GM18498 (cell line): ENCODE results near the gene RUNDC1.

Source experiments
- ATAC-seq: cut with Tn5 transposase; IDR thresholded peaks from one replicate; pipeline ENCODE4 v1.9.1; 2021; ENCODE audit warnings: mild to moderate bottlenecking, moderate library complexity; ENCODE audit not compliant: unreplicated experiment

RUNDC1 gene

GRCh38 chr17:43016216-43016615 is 35.9 kb downstream of the RUNDC1 start:
- ATAC-seq = no peak

DNA sequence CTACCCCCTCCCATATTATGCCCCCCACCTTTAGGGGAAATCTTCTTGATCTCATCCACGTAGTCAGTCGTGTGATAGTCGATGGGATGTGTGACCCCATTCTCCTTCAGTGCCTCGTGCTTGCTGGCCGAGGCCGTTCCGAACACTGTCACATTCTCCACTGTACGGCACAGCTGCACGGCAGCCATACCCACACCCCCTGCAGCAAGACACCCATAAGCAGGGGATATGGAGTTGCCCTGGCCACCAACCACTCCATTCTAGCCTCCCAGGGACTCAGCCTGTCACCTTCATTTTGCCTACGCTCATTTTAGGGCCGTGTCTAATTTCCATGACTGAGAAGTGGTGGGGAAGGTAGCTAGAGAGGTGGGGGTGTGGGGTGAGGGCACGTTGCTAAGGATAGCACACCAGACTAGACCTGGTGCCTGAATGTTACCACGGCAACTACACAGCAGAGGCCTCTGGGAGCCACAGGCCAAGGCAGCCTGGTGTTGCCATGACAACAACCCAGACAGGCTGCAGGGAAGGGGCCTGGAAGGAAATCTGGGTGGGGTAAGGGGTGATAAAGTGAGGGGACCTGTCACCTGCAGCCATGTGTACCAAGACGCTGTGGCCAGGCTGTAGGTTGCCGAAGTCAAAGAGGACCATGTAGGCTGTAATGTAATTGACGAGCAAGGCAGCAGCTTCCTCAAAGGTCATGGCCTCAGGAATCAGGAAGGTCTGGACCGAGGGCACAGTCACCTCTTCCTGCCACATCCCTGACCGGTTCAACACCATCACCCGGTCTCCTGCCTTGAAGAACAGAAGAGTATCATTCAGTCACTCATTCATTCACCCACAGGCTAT is 37.9 kb downstream of the RUNDC1 start:
- no peak for ATAC-seq

DNA sequence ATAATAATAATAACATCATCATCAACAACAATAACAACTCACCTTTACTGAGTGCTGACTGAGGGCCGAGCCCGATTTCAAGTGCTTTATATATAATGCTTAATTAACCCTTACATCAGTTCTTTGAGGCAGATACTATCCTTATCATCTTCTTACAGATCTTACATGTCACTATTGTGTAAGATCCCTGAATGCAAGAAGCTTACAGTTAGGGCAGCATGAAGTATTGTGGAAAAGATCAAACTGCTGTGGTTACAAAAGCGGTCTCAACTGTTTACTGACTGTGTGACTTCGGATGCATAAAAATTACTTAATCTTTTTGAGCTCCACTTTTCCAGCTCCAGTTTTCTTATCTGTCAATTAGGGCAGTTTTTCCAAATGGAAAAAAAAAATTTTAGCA is 38.6 kb downstream of the RUNDC1 start:
- ATAC-seq = no peak

GRCh38 chr17:43019418-43019817 is 39.1 kb downstream of the RUNDC1 start:
- no peak for ATAC-seq

DNA sequence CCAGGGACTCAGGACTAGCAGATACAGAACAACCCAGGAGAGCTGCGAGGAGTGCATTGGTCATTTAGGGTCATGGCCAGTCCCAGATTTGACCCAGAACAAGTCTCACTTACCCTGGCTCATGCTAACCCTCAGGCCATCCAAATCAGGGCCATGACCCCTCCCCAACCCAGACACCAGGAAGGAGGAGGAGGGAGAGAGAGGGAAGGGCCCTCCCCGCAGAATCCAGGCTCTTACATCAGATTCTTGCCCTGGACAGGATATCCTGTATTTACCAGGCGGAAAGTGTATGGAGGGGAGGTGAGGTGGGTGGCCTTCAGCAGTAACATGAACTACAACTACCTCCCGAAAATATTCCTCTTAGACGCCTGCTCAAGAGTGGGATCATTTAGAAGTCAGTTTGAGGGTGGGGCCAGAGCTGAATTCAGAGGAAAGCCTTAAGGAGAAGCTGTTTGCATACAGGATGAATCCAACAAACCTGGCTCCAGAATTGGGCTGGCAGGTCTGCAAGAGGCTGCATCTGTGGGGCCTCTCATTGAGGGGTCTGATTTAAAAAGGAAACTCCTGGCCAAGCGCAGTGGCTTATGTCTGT is 39.8 kb downstream of the RUNDC1 start:
- ATAC-seq = no peak

- no peak for ATAC-seq
These were observed 40.7 kb downstream of the RUNDC1 start for GRCh38 chr17:43020789-43021740.

- ATAC-seq = peak; percentile 50
These were observed 41.6 kb downstream of the RUNDC1 start, which contains the start of gene VAT1 for GRCh38 chr17:43021741-43022512. Gene VAT1 (minus strand): TSS chr17:43022385. CDS start chr17:43022322, 63 bp downstream.

- ATAC-seq = peak; percentile 49
These were observed 44.3 kb downstream of the RUNDC1 start, which contains the start of gene RND2 for GRCh38 chr17:43024407-43025289. Gene RND2 (plus strand): TSS chr17:43025231. CDS start chr17:43025348, 117 bp downstream.

GRCh38 chr17:43025290-43025657 is 44.9 kb downstream of the RUNDC1 start:
- ATAC-seq = no peak

DNA sequence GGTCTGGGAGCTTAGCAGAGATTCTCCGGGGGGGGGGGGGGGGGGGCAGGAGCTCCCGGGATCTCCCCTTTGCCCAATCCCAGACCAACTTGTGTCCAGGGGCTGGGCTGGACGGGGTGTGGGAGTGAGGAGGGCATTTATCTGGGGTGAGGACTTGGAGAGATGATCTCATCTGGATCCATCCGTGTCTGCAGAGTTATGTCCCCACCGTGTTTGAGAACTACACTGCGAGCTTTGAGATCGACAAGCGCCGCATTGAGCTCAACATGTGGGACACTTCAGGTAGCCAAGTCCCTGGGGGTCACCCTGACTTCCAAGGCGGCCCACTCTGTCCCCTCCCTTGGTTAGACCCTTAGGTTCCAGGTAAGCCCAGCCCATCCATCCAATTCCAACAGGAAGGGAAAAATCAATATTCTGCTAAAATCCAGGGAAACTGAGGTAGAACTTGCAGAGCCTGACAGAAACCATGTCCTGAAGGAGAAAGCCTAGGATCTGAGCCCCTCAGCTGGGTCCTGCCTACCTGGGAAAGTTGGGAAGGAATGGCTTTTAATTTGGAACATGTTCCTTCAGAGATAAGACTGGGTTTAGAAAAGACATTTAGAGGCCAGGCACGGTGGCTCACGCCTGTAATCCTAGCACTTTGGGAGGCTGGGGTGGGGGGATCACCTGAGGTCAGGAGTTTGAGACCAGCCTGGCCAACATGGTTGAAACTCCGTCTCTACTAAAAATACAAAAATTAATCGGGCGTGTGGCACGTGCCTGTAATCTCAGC is 45.6 kb downstream of the RUNDC1 start:
- no peak for ATAC-seq

- ATAC-seq = no peak
These were observed 46.2 kb downstream of the RUNDC1 start for GRCh38 chr17:43026595-43026994.

DNA sequence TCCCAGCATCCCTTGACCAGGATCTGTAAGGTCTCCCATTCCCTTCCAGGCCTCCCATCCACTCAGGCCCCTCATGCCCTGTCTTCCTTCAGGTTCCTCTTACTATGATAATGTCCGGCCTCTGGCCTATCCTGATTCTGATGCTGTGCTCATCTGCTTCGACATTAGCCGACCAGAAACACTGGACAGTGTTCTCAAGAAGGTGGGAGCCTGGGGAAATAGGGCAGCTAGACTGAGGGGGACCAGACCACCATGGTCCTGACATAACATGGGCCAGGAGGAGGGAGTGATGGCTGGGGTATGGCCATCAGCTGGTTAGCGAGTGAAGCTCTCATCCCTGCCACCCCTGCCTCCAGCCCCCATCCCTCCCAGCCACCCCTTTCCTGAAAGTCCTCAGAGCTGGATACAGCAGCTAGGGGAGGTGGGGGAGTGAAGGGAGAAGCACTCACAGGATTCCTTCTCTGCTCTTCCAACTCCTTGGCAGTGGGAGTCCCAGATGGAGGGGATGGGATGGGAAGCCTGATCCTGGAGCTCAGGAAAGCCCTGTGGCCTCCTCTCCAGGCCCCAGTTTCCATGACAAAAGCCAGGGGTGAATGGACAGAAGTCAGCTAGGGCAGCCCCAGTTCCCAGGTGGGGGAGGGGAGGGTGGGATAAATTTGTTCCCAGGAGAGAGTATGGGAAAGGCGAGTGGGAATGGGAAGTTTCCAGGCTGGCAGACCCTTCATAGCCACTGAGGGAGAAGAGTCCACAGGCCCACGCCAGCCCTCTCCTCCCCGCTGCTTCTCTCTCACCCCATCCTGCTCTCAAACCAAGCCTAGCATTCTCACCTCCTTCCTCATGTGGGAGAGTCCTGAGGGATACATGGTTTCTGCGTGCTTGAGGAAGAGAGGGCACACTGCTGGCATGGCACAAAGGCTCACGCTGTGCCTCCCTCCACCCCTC is 47.0 kb downstream of the RUNDC1 start:
- ATAC-seq = no peak

DNA sequence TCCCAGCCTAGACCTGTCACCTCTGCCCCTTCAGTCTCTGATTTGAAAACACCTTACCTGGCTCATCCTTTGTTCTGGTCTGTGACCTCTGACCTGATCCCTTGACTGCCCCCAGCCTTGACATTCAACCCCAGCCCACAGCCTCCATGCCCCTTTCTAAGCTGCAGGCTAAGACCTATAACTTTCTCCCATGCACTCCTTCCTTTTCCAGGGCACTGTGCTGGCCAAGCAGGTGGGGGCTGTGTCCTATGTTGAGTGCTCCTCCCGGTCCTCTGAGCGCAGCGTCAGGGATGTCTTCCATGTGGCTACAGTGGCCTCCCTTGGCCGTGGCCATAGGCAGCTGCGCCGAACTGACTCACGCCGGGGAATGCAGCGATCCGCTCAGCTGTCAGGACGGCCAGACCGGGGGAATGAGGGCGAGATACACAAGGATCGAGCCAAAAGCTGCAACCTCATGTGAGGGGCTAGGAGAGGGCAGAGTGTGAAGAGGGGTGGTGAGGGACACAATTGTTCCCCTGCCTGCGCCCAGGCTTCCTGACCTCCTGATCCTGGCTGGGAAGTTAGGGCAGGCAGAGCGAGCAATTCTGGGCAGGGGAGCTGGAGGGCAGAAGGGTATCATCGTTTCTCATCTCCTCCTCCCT is 48.0 kb downstream of the RUNDC1 start:
- ATAC-seq = no peak

- ATAC-seq = no peak
These were observed 49.9 kb downstream of the RUNDC1 start for GRCh38 chr17:43030137-43030767.

DNA sequence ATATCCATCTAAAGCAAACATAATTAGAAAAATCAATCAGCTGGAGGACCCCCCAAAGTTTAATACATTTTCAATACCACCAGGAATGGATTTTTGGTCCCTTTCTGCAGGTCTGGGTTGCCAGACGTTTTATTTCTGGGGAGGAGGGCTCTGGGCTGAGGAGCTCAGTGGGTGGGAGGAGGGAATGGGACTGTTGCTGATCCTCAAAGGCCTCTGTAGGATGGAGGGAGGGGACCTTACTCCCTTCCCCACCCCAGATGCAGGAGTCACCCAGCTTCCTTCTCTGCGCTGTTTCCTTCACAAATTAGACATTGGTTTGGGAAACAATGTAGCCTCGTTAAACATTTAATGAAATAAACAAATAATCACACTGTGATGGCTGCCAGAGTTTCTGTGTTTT is 51.3 kb downstream of the RUNDC1 start:
- no peak for ATAC-seq
